ENCODE data around the gene C2orf72.

- no peak for TF ChIP-seq POLR2AphosphoS5 (IDR thresholded peaks at IDR 0.05; ENCODE audit: insufficient read depth, low read depth, low read length)
- TF ChIP-seq EZH2 (IDR thresholded peaks at IDR 0.05; ENCODE audit: borderline replicate concordance, low read depth, low read length, severe bottlenecking), result no peak
- TF ChIP-seq CTCF (IDR thresholded peaks at IDR 0.05; ENCODE audit: extremely low read depth in 1 of 2, insufficient read depth in 1 of 2, low read depth in 1 of 2, low read length in 2 of 2), result no peak
- no peak for TF ChIP-seq MYC (IDR thresholded peaks at IDR 0.05; ENCODE audit: low read depth, low read length)
- no peak for TF ChIP-seq MAX (IDR thresholded peaks at IDR 0.05; ENCODE audit: insufficient read depth, insufficient read length)
These were observed 56.6 kb downstream of the C2orf72 start for GRCh38 chr2:231093933-231094332.

Data from endothelial cell of umbilical vein (primary cell).